Choroid plexus epithelial cell (primary cell): Measurements from ENCODE around the gene CMYA5.

ENCODE experiments used
- DNase-seq: peaks from one replicate; pipeline ENCODE4 v3.0.0-alpha.2; 2010; ENCODE audit warnings: low read depth
- H3K4me3 ChIP-seq: 2 replicates; pipeline ENCODE4 v1.5.1; 2011; ENCODE audit warnings: low read depth, mild to moderate bottlenecking, control low read depth, low read length, moderate library complexity
- CTCF ChIP-seq: conservative IDR thresholded peaks from 2 replicates; pipeline ENCODE4 v1.5.1; 2011; ENCODE audit warnings: low read depth, mild to moderate bottlenecking, control low read depth, inconsistent platforms, low read length, moderate library complexity

Gene CMYA5

GRCh38 chr5:79713727-79714126 lies 24.1 kb downstream of the CMYA5 start:
- no peak for DNase-seq
- no peak for TF ChIP-seq CTCF
- no peak overlapping the region for H3K4me3 ChIP-seq

- no peak overlapping the region for H3K4me3 ChIP-seq
- DNase-seq: no peak
- TF ChIP-seq CTCF: no peak
Measured at GRCh38 chr5:79716839-79717238, 27.2 kb downstream of the CMYA5 start.

- no peak overlapping the region for H3K4me3 ChIP-seq
- TF ChIP-seq CTCF: no peak
- no peak for DNase-seq
Measured at GRCh38 chr5:79720096-79720495, 30.5 kb downstream of the CMYA5 start.

GRCh38 chr5:79727451-79728355 lies 38.1 kb downstream of the CMYA5 start:
- H3K4me3 ChIP-seq: no peak overlapping the region
- TF ChIP-seq CTCF: no peak
- no peak for DNase-seq

GRCh38 chr5:79728396-79728795 lies 38.8 kb downstream of the CMYA5 start:
- no peak for TF ChIP-seq CTCF
- no peak overlapping the region for H3K4me3 ChIP-seq
- no peak for DNase-seq

- H3K4me3 ChIP-seq: no peak overlapping the region
- no peak for DNase-seq
- no peak for TF ChIP-seq CTCF
Measured at GRCh38 chr5:79729679-79730078, 40.0 kb downstream of the CMYA5 start.

- DNase-seq: no peak
- no peak overlapping the region for H3K4me3 ChIP-seq
- TF ChIP-seq CTCF: no peak
Measured at GRCh38 chr5:79730564-79730963, 40.9 kb downstream of the CMYA5 start.
